Neural progenitor cell (in vitro differentiated cells): Measurements from ENCODE around the gene CCNE1.

Experiments
- CTCF ChIP-seq: fragments of 200-600 bp; sonication (generic); IDR thresholded peaks from 2 replicates; pipeline ENCODE4 v1.5.1; 2017; ENCODE audit warnings: antibody characterized with exemption, mild to moderate bottlenecking
- EZH2 ChIP-seq: fragments of 200-600 bp; sonication (generic); IDR thresholded peaks from 2 replicates; pipeline ENCODE4 v1.6.1; 2017; ENCODE audit warnings: antibody characterized with exemption, mild to moderate bottlenecking, moderate library complexity
- EZH2phosphoT487 ChIP-seq: fragments of 200-600 bp; sonication (generic); IDR thresholded peaks from 2 replicates; pipeline ENCODE4 v1.6.1; 2017; ENCODE audit warnings: antibody characterized with exemption

GRCh38 chr19:29807870-29808405 lies 3.9 kb upstream of the CCNE1 start:
- TF ChIP-seq CTCF, result no peak
- no peak for TF ChIP-seq EZH2
- no peak for TF ChIP-seq EZH2phosphoT487
